Transverse colon (tissue), 4 donors: Measurements from ENCODE around the gene MISP3. TPM values are rescaled to one million over a fixed set of nuclear protein-coding genes. Genes with fewer than 3 reads are reported as not detected.
A peak's percentile ranks its signal among the peaks of the same experiment; 100 is the strongest.

Experiments
- DNase-seq: peaks from one replicate; pipeline ENCODE4 v3.0.0-alpha.2; 2019
- H3K27ac ChIP-seq, 4 donors: fragments of 200-600 bp; sonication (generic); 2 replicates each; pipeline ENCODE4 v1.5.1; 2016 to 2018; ENCODE audit warnings: inconsistent platforms in 4 of 4
- H3K27me3 ChIP-seq: fragments of 200-600 bp; sonication (generic); 2 replicates; pipeline ENCODE4 v1.5.1; 2017; ENCODE audit warnings: inconsistent platforms
- H3K36me3 ChIP-seq, 4 donors: fragments of 200-600 bp; sonication (generic); 2 replicates each; pipeline ENCODE4 v1.5.1; 2017 to 2019; ENCODE audit warnings: inconsistent platforms in 4 of 4
- H3K4me1 ChIP-seq, 4 donors: fragments of 200-600 bp; sonication (generic); 2 replicates each; pipeline ENCODE4 v1.5.1; 2017 to 2020; ENCODE audit warnings: inconsistent platforms in 4 of 4
- H3K4me3 ChIP-seq, 4 donors: fragments of 200-600 bp; sonication (generic); 1 replicate in 1 of 4; 2 replicates in 3 of 4; pipeline versions ENCODE4 v1.5.1 to v1.6.1; 2017 to 2019; ENCODE audit warnings: inconsistent platforms in 4 of 4
- H3K9me3 ChIP-seq, 2 donors: fragments of 200-600 bp; sonication (generic); 2 replicates each; pipeline ENCODE4 v1.5.1; 2017 to 2019; ENCODE audit warnings: inconsistent platforms in 2 of 2
- CTCF ChIP-seq, 5 experiments: fragments of 200-600 bp in 3 of 5; fragments of 450-650 bp in 2 of 5; sonication (generic) in 3 of 5; IDR thresholded peaks; 1 replicate in 2 of 5; 2 replicates in 3 of 5; pipeline ENCODE4 v1.5.1; 2016 to 2017; ENCODE audit warnings: antibody characterized with exemption in 5 of 5, inconsistent platforms in 3 of 5, mild to moderate bottlenecking in 2 of 5, moderate library complexity in 1 of 5
- EP300 ChIP-seq: sonication (generic); formaldehyde crosslinking; IDR thresholded peaks from one replicate; pipeline ENCODE4 v1.6.1; 2017; ENCODE audit warnings: antibody characterized with exemption, low read depth
- POLR2A ChIP-seq: fragments of 450-650 bp; IDR thresholded peaks from one replicate; pipeline ENCODE4 v1.6.1; 2016; ENCODE audit warnings: antibody characterized with exemption, mild to moderate bottlenecking, moderate library complexity
- POLR2AphosphoS5 ChIP-seq, 3 donors: sonication (generic); formaldehyde crosslinking; IDR thresholded peaks; one replicate each; pipeline ENCODE4 v1.6.1; 2016; ENCODE audit warnings: antibody characterized with exemption in 3 of 3
- WGBS, 2 donors: methylation state at CpG; one replicate each; pipeline ENCODE4 v1.1.5; 2018; ENCODE audit warnings: low coverage in 1 of 2; 5-methylcytosine and 5-hydroxymethylcytosine counted together
- in situ Hi-C, 4 donors: fragments of 200-750 bp; cut with MboI; loops; one replicate each; pipeline versions ENCODE4 v1.15.0 to v1.15.1; 2017; ENCODE audit warnings: low sequenced_read_pairs in 3 of 4, low pct_ligation_motif_present in 1 of 4, low pct_unique_long_range_greater_than_20kb in 1 of 4
- intact Hi-C: fragments of 100-400 bp; cut with DNase I; formaldehyde crosslinking; loops from one replicate; pipeline ENCODE4 v1.15.1; 2023; ENCODE audit warnings: low total_unique reads
- total RNA-seq, 4 donors: library from RNA; depleted of rRNA; stranded (reverse); fragments of >200 nt; gene quantifications; one replicate each; pipeline ENCODE4 v1.1.0, GENCODE V29; 2016

The MISP3 gene
- total RNA-seq, 4 donors from 2014 or later = 23.8 to 115 (median 35.8) TPM

- Histone ChIP-seq H3K4me1 (peaks cover 11 to 53% (median 31%) of the 10 kb centered on the region in 4 donors), H3K9me3 (no peaks in the 10 kb centered on the region), H3K36me3 (no peaks in the 10 kb centered on the region), H3K27me3 (no peaks in the 10 kb centered on the region), H3K4me3 (peak overlapping the region; percentile 44 to 84 (median 70)), H3K27ac (peak overlapping the region; percentile 95 to 98 (median 97))
- in situ Hi-C loops = loop anchor here in 3 of 4 donors (10.0 to 25.0 kb wide), 3 partner anchors 187 to 487 kb away; partner anchors contain the start of gene NANOS3 (in 3 of the 3)
- DNase-seq = peak; percentile 78
- WGBS, 2 donors = 0 to 2% methylated on average over 2 to 37 of the region's 44 CpGs
- intact Hi-C loops = loop anchor here (2.0 to 5.0 kb wide), 2 partner anchors 63 to 193 kb away; partner anchors contain the start of gene ASF1B
- TF ChIP-seq POLR2A (peak; percentile 44), EP300 (no peak), POLR2AphosphoS5 (IDR thresholded peaks at IDR 0.05) (peak in 2 of 3 donors; percentile 41 to 48)
Observed at GRCh38 chr19:14073925-14074838, 1.6 kb downstream of the MISP3 start.

GRCh38 chr19:14078411-14078810 is 5.8 kb downstream of the MISP3 start:
- WGBS, 2 donors = 50 to 59% methylated on average over 2 of the region's 2 CpGs
- H3K27ac ChIP-seq = peak overlapping the region in 1 of 4 donors; percentile 17
- TF ChIP-seq CTCF (IDR thresholded peaks at IDR 0.05) = no peak
- TF ChIP-seq POLR2A = no peak
- TF ChIP-seq EP300 = no peak
- TF ChIP-seq POLR2AphosphoS5 (IDR thresholded peaks at IDR 0.05) = no peak
- H3K9me3 ChIP-seq = no peaks in the 10 kb centered on the region
- no peaks in the 10 kb centered on the region for H3K36me3 ChIP-seq
- intact Hi-C loops = no loop called here
- no peaks in the 10 kb centered on the region for H3K27me3 ChIP-seq
- peaks cover 16 to 59% (median 35%) of the 10 kb centered on the region in 4 donors for H3K4me1 ChIP-seq
- no peak overlapping the region for H3K4me3 ChIP-seq
- in situ Hi-C loops = loop anchor here in 2 of 4 donors (10.0 kb wide), 1 partner anchor 204 kb away; the partner anchor contains the start of gene NANOS3 (in 2 of the 2)
- DNase-seq = no peak

GRCh38 chr19:14080887-14081796 is 8.6 kb downstream of the MISP3 start:
- H3K27ac ChIP-seq = peak overlapping the region; percentile 88 to 95 (median 94)
- no peaks in the 10 kb centered on the region for H3K36me3 ChIP-seq
- DNase-seq = peak; percentile 99
- in situ Hi-C loops = no loop called here
- peaks cover 10 to 43% (median 21%) of the 10 kb centered on the region in 4 donors for H3K4me1 ChIP-seq
- intact Hi-C loops = no loop called here
- no peaks in the 10 kb centered on the region for H3K9me3 ChIP-seq
- 0% methylated on average over 10 to 50 of the region's 50 CpGs for WGBS, 2 donors
- TF ChIP-seq POLR2AphosphoS5 (IDR thresholded peaks at IDR 0.05) = peak; percentile 79 to 89 (median 88)
- no peak for TF ChIP-seq CTCF (IDR thresholded peaks at IDR 0.05)
- no peak for TF ChIP-seq EP300
- peak; percentile 75 for TF ChIP-seq POLR2A
- H3K4me3 ChIP-seq = peak overlapping the region; percentile 58 to 77 (median 69)
- no peaks in the 10 kb centered on the region for H3K27me3 ChIP-seq

GRCh38 chr19:14081797-14082674 is 9.4 kb downstream of the MISP3 start:
- intact Hi-C loops (no loop called here), in situ Hi-C loops (no loop called here)
- TF ChIP-seq CTCF (IDR thresholded peaks at IDR 0.05) (no peak), POLR2A (no peak), POLR2AphosphoS5 (IDR thresholded peaks at IDR 0.05) (no peak), EP300 (no peak)
- no peaks in the 10 kb centered on the region for H3K27me3 ChIP-seq
- peak; percentile 48 for DNase-seq
- H3K4me3 ChIP-seq = peak overlapping the region; percentile 58 to 77 (median 69)
- H3K9me3 ChIP-seq = no peaks in the 10 kb centered on the region
- WGBS, 2 donors = 15% methylated on average over 24 of the region's 24 CpGs; no CpG with 5 or more reads in 1 of the 2 donors
- peaks cover 10 to 37% (median 20%) of the 10 kb centered on the region in 4 donors for H3K4me1 ChIP-seq
- no peaks in the 10 kb centered on the region for H3K36me3 ChIP-seq
- H3K27ac ChIP-seq = peak overlapping the region; percentile 88 to 95 (median 94)
